NCI-H146 (cell line): ENCODE measurements around the gene PSEN1.

Source experiments
- DNase-seq: peaks from one replicate; lab custom pipeline; 2025; lab: John Stamatoyannopoulos, UW

The PSEN1 gene

GRCh38 chr14:73136387-73137225, at the start of gene PSEN1:
Gene PSEN1, plus strand, starts transcription at chr14:73136507. Its CDS starts 11,513 bp downstream, at chr14:73148020.
- DNase-seq, result peak; percentile 88

DNA sequence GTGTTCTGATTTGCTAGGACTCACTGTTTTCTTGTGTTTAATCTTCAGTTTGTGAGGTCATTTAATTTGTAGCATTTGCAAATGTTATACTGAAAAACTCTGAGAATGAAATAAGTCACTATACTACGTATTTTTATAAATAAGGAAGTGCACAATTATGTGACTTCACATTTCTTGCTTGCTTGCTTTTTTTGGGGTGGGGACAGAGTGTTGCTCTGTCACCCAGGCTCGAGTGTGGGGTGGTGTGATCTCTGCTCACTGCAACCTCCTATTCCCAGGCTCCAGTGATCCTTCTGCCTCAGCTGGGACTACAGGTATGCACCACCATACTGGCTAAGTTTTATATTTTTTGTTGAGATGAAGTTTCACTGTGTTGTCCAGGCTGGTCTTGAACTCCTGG, 45.3 kb upstream of the PSEN1 start:
- no peak for DNase-seq

DNA sequence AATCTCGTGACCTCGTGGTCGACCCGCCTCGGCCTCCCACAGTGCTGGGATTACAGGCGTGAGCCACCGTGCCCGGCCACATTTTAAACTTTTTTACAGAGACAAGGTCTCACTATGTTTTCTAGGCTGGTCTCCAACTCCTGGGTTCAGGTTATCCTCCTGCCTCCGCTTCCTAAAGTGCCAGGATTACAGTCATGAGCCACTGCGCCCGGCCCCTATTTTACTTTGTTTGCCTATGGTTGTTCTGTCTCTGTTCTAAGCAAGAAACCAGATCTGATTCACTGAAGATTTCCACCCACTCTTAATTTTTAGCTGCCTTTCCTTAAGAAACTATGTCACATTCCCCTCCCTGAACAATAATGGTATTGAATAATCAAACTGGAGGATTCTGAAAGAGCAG, 38.9 kb upstream of the PSEN1 start:
- DNase-seq, result no peak

- DNase-seq, result no peak
These were observed 36.0 kb upstream of the PSEN1 start for GRCh38 chr14:73100334-73100733.

DNA sequence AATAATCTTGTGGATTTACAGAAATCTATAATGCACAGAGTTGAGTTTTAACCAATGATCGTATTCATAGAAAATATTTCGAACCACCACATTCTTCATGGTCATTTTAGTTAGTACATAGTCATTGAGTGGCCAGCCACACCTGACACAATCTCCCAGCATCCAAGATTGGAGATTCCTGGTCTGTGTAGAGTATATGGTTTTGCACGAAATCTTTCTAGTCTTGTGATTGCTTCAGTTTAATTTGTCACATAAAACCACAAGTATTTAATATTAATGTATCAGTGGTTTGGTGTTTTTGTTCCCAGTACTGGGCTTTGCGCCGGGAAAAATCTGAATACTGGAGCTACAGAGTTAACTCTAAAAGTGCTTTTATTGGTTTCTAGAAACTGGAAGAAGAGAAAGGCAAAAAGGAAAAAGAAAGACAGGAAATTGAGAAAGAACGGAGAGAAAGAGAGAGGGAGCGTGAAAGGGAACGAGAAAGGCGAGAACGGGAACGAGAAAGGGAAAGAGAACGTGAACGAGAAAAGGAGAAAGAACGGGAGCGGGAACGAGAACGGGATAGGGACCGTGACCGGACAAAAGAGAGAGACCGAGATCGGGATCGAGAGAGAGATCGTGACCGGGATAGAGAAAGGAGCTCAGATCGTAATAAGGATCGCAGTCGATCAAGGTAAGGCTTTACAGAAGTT, 33.4 kb upstream of the PSEN1 start:
- DNase-seq, result no peak

DNA sequence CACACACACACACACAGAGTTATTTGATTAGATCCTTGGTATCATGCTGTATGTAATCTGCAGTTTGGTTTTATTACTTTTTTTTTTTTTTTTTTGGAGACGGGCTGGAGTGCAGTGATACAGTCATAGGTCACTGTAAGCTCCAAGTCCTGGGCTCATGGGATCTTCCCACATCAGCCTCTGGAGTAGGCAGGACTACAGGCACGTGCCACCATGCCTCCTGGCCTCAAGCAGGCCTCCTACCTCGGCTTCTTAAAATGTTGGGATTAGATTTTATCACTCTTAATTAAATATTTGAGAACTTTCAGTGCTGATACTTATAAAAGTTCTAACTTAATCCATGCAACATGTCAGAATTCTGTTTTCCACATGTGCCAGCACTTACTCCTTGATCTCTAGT, 31.3 kb upstream of the PSEN1 start:
- no peak for DNase-seq

- no peak for DNase-seq
These were observed 30.6 kb upstream of the PSEN1 start for GRCh38 chr14:73105727-73106126.

GRCh38 chr14:73116079-73116665, 20.1 kb upstream of the PSEN1 start:
- DNase-seq, result no peak

- no peak for DNase-seq
These were observed 12.0 kb upstream of the PSEN1 start for GRCh38 chr14:73124180-73124894.

DNA sequence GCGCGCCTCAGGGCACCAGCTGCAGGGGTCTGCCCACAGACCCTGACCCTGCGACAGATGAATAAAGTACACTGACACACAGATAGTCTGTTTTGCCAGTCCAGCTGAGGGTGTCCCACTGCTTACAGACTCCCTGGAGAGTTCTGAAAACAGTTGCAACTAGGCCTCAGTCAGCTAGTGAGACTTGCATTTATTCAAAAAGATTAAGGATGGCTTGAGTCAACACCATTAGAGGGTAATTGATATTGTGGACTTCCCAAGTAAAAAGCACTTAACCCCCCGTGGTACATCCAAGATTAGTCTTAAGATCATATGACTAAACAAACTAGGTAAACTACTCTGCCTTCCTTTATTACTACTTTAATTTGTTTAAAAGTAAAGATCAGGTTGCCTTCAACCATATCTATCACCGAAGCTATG, 11.1 kb upstream of the PSEN1 start:
- DNase-seq, result peak; percentile 86

DNA sequence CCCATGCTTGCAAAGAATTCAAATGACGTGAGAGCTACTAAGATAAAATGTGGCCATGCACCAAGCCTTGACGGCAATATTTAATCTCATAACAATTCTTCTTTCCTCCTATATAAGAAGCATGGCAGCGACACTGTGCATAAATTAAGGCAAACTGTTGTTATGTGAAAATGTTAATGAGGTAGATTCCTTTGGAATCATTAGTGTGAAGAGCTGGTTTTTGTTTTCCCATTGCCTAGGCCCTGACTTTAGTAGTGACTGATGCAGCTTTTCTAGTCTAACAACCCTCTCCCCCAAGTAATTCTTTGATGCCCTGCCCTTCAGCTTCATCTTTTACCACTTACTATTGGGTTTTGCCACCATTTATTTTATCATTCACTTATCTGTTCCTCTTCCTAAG, 10.6 kb upstream of the PSEN1 start:
- no peak for DNase-seq

- no peak for DNase-seq
These were observed 2.5 kb upstream of the PSEN1 start for GRCh38 chr14:73133795-73134194.

DNA sequence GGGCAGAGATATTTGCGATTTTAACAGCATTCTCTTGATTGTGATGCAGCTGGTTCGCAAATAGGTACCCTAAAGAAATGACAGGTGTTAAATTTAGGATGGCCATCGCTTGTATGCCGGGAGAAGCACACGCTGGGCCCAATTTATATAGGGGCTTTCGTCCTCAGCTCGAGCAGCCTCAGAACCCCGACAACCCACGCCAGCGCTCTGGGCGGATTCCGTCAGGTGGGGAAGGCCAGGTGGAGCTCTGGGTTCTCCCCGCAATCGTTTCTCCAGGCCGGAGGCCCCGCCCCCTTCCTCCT, 271 bp upstream of the PSEN1 start:
- DNase-seq, result no peak

GRCh38 chr14:73140811-73141323, 4.6 kb downstream of the PSEN1 start:
- DNase-seq, result no peak

- no peak for DNase-seq
These were observed 5.9 kb downstream of the PSEN1 start for GRCh38 chr14:73142216-73142615.

GRCh38 chr14:73143003-73143402, 6.7 kb downstream of the PSEN1 start:
- DNase-seq, result no peak

DNA sequence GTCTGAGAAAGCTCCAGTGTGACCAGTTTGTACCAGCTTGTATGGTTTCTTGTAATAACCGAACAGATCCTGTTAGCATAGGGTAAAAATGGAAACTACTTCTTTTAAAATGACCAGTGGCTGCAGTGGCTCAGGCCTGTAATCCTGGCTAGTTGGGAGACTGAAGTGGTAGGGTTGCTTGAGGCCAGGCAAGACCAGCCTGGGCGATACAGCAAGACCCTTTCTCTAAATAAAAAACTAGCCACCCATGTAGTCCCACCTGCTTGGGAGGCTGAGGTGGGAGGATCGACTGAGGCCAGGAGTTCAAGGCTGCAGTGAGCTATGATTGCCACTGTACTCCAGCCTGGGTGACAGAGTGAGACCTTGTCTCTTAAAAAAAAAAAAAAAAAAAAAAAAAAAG, 7.3 kb downstream of the PSEN1 start:
- DNase-seq, result no peak

DNA sequence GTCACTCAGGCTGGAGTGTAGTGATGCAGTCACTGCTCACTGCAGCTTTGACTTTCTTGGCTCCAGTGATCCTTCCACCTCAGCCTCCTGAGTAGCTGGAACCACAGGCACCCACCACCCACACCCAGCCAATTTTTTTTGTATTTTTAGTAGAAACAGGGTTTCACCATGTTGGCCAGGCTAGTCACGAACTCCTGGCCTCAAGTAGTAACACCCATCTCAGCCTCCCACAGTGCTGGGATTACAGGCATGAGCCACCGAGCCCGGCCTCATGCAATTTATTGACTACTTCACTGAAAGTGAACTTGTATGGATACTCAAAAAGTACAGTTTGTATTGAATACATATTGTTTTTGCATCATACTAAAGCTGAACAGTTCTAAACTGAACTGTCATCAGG, 9.1 kb downstream of the PSEN1 start:
- no peak for DNase-seq

- no peak for DNase-seq
These were observed 9.8 kb downstream of the PSEN1 start for GRCh38 chr14:73146111-73146510.

DNA sequence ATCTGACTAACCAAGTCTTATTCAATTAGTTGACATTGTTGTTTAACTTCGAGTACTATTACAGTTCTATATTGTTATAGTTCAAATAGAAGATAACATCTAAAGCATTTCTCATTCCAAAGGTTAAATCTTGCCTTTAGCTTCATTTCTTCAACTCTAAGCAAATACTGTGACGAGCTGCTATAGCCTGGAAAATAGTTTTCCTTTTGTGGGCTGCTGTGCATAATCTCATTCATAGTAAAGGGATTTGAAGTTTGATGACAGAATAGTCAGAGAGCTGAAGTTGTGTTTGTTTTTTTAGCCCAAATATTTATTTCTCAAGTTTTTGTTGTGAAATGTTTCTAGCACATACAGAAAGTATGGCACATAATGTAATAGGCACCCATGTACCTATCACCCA, 13.4 kb downstream of the PSEN1 start:
- no peak for DNase-seq

DNA sequence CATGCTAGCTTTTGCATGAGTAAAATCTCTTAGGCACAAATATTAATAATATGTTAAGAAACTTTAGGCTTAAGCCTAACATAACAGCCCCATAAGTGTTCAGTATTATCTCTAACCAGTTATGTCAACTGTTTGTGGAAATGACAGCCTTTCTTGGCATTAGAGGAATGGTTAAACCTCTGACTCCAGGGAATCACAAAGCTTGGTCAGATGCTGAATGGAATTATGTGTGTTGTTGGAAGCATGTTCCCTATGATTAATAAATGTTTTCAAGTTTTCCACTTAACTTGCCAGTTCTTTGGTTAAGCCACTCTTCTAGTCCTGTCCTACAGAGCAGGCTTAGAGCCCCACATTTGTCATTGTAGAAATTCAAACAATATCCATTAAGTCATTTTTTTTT, 17.0 kb downstream of the PSEN1 start:
- no peak for DNase-seq

- no peak for DNase-seq
These were observed 25.9 kb downstream of the PSEN1 start for GRCh38 chr14:73162251-73162650.
